GM04504 (cell line): Measurements from ENCODE around the gene BRSK1.
A peak's percentile ranks its signal among the peaks of the same experiment; 100 is the strongest.

Experiments
- DNase-seq: peaks from one replicate; pipeline ENCODE4 v3.0.0-alpha.2; 2012; ENCODE audit warnings: low read depth

BRSK1 gene

DNA sequence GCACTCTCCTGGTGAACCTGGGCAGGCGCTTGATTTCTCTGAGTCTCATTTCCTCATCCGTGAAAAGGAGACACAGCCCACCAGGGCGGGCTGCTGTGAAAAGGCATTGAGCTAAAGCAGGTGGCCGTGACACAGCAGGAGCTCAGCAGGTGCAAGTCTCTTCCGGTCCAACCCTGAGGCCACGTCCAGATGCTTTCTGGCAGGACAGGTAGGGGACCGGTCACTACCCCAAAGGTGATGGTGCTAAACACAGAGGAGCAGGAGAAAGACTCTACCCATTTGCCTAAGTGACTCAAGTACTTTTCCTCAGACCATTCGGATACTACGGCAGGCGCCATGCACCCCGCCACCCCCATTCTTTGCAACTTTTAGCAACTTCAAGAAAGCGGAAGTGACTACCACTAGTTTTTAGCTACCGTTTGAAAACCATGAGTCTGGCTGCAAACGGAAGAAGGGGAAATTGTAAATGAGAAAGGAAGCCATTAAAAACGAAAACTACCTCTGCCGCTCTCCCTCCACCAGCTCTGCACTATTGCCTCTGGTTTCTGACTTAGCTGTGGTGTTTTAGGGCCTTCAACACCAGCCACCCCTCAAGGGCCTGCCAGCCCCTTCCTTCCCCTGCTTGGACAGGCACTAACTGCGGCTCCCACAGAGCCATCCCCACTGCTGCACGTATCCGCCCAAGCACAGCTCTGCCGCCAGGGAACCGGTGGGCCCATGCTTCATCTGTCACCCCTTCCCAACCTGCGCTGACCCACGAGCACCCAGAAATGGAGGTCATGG lies 29.8 kb upstream of the BRSK1 start:
- DNase-seq = no peak

DNA sequence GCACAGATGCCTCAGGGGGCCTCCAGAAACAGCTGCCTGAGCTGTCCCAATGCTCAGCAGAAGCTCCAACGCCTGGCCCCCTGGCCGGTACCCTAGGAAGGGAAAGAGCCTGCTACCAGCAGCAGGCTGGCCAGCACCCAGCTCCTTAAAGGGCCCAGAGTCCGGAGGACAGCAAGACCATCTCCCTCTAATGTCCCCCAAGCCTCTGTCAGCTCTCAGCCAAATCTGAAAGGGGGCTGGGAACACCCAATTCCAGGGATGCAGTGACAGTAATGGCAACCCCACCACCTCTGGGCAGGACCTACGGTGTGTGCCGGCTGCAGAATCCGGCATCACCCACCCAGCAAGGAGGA lies 29.2 kb upstream of the BRSK1 start:
- DNase-seq = no peak

DNA sequence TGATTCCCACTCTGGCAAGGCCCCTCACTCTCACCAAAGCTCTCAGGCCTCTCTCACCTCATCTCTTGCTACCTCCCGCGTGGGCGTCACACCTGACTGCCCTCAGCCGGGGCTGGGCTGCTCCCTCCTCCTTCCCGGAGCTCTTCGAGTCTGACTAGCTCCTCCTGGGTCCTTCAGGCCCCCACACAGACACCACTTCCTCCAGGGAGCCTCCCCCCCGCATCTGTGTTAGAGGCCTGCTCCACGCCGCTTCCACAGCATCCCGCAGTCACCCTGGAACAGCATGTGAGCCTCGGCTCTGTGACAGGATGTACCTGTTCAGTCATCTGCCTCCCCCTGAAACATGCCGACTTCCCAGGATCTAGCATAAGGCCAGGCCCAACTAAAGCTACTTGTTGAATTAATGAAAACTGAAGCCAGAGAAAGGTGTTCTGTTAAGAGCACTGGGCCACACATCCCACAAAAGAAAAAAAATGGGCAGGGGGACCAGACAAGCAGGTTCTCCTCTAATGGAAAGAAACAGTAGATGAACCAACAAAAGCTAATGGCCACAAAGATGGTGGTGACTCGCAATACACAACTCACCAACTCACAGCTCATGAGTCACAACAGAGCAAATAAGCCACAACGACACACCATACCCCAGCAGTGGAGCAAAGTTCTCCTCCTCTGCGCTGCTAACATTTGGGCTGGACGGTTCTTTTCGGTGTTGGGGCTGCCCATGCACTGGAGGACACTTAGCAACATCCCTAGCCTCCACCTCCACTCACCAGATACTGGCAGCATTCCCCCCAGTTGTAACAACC lies 28.0 kb upstream of the BRSK1 start:
- DNase-seq = no peak

DNA sequence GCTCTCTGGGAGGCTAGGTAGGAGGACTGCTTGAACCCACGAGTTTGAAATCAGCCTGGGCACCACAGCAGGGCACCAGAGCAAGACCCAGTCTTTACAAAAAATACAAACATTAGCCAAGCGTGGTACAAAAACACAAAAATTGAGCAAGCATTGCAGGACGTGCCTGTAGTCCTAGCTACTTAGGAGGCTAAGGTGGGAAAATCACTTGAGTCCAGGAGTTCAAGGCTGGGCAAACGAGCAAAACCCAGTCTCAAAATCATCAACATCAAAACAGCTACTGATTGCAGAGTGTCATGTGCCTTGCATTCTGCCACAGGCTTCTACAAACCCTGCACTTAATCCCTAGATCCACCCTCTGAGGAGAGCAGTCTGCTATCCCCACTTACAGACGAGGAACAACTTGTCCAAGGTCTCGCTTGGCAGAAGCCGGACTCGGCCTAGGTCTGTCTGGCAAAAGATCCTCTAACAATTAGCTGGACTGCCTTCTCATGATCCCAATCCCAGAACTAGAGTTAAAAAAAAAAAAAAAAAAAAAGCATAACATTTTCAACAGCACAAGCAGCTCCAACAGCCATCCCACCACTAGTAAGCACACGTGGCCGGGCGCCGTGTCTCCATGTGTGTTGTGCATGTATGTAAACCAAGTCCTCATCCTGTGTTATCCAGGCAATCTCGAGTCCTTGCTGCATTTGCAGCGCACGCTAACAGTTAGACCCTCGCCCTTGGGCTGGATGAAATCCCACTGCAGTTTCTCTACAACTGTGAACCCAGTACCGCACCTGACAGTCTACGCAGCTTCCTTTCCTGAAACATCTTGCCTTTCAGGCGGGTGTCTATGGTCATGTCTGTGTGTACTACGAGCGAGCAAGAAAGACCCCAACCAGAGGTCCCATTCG lies 27.0 kb upstream of the BRSK1 start:
- no peak for DNase-seq

DNA sequence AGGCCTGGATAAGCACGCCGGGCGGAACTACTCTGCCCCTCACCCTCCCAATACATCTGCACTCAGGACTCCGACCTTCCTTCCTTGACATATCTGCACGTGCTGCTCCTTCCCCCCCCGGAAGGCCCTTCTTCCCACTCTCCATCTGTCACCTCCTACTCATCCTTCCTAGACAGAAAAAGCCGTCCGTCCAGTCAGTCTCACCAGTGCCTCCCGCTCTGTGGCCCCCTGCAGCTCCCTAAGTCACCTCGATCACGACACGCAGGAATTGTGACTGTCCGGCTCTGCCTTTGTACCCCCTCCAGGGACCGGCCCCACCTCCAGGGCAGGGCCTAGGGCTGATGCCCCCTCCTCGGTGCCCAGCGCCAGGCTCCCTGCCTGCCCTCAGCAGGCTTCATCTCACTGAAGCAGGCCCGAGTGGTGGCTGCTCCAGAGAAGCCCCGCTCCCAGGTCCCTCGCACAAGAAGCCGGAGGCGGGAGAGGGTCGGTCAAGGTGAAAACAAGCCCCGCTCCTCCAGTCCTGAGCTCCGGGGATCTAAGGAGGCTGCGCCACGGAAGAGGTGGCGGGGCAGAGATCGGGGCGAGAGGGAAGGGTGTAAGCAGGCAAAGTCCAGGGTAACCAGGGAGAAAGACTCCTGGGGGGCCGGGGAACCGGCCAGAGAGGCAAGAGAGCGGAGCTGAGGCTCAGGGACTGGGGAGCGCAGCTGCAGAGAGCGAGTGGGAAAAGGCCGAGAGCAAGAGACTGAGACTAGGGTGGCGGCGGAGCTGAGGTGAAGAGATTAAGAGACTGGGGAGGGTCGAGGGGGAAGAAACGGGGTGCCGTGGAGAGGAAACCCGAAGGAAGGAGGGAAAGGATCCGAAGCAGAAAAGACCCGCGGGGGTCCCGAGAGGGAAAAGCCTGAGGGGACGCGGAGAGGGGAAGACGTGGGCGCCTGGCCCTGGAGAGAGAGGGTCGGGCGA lies 26.1 kb upstream of the BRSK1 start:
- DNase-seq = no peak

DNA sequence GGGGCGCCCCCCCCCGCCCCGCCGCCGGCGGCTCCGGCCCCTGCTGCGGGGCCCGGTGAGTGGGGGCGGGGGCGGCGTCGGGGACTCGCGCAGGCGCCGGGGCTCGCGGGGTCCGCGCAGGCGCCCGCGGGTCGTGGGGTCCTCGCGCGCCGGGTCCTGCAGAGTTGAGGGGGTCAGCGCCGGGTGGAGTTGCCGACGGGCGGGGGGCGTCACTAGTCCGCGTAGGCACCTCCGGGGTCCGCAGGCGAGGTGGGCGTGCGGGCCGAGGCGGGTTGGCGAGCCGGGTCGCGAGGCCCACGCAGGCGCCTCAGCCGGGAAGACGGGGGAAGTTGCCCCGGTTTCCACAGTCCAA lies 25.3 kb upstream of the BRSK1 start:
- DNase-seq = no peak

DNA sequence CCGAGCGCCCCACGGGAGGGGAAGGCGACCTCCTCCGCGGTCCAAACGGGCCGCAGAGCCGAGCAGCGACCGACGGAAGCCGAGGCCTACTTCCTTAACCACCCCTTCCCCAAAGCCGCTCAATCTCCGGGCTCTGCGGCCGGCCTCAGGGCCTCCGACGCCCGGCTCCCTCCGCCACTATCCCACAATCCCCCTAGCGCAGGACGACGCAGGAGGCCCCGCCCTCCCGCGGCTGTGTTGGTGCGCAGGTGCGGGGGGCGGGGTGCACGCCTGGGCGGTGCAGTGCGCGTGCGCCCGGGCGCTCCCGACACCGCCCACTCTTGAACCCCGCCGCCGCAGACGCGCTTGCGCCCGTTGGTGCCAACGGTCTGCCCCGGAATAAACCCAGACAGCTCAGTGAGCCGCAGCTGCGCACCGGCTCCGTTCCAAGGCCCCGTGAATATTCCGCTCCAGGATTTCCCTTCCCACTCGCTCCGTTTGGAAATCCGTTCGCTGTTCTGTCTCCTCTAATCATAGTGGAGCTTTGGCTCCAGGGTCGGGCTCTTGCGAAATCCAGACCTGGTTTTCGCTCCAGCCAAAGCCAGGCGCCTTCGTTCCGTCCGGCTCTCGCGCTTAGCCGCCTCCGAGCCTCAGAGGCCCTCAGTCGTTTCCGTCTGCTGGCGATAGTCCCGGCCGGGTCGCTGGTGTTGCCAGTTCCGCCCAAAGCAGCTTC lies 24.8 kb upstream of the BRSK1 start, which contains the start of gene PPP6R1:
Gene PPP6R1, minus strand, starts transcription at position 190 of the 712 bp plus-strand sequence. CDS start 11,914 bp downstream, outside the sequence.
- DNase-seq = peak; percentile 100

DNA sequence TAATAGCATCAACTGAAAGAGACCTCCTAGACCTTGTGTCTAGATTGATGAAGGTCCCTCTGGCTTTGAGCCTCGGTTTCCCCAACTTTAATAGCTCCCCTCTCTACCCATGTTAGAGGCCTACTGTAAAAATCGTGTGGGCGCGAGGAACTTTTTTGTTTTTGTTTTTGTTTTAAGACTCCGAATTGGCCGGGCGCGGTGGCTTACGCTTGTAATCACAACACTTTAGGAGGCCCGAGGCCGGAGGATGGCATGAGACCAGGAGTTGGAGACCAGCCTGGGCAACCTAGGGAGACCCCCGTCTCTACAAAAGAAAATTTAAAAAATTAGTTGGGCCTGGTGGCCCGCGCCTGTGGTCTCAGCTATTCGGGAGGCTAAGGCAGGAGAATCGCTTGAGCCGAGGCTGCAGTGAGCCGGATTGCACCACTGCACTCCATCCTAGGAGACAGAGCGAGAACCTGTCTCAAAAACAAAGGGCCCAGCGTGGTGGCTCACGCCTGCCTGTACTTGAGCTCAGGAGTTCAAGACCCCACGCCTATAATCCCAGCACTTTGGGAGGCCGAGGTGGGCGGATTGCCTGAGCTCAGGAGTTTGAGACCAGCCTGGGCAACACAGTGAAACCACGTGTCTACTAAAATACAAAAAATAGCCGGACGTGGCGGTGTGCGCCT lies 24.1 kb upstream of the BRSK1 start:
- DNase-seq = no peak

DNA sequence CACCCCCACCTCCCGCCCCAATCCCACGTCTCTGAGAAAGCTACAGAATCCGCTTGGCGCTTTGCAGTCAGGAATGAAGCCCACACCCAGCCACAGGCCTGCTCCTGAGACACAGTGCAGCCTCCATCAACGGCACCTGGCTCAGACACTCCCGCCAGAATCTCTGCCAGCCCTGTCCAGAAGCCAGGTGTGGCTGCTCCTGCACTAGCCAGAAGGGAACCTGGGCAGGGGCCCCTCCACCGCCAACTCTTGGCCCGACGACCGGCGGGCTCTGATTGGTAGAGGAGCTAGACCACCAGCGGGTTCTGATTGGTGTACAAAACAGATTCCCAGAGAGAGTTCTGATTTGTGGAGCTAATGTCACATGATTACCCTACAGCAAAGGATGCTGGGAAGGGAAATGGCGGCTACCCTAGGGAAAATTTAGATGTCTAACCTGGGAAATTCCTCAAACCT lies 22.1 kb upstream of the BRSK1 start:
- DNase-seq = no peak

DNA sequence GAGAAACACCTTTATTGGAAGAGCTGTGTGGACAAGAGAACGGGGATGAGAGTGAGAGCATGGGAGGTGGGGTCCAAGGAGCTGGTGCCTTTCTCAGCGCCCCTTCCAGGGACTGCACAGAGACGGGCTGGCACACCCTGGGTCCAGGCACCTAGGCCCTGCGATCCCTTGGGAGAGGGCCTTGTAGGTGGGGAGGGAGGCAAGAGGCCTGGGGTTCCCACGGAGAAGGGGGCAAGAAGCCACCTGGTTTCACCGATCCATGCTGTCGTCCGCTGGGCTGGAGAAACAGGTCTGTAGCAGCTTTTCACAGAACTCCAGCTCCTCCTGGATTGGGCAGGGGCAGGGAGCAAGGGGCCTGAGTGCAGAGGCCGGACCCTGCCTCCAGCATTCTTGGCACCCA lies 21.4 kb upstream of the BRSK1 start:
- DNase-seq = no peak

DNA sequence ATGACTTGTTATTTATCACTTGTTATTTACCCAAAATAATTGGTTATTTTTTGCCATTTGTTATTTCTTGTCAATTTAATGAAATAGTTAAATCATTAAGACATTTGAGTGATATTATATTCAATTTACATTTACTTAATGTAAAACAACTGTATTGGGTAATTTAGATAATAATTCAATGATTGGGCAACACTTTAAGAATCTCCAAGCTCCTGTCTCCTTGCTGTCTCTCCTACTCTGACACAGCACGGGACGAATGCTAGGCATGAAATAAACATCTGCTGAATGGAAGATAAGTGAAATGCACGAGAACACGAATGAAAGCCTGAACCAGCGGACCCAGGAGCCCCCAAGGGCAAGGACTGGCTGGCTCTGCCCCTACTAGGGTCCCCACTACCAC lies 19.3 kb upstream of the BRSK1 start:
- no peak for DNase-seq

DNA sequence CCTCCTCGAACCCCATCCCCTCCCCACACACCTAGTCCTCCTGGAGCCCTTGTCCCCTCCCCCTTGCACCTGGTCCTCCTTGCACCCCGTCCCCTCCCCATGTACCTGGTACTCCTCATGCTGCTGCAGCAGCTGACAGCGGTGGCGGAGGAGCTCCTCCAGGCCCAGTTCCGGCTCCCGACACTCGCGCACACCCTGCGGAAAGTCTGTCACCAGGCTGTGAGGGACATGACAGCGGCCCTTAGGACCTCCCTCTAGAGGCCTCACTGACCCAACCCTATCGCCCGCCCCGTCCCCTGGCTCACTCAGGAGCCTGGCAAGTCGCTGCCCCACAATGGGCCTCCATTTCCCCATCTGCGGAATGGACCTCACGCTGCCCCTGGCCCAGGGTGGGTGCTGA lies 18.6 kb upstream of the BRSK1 start:
- DNase-seq = no peak

DNA sequence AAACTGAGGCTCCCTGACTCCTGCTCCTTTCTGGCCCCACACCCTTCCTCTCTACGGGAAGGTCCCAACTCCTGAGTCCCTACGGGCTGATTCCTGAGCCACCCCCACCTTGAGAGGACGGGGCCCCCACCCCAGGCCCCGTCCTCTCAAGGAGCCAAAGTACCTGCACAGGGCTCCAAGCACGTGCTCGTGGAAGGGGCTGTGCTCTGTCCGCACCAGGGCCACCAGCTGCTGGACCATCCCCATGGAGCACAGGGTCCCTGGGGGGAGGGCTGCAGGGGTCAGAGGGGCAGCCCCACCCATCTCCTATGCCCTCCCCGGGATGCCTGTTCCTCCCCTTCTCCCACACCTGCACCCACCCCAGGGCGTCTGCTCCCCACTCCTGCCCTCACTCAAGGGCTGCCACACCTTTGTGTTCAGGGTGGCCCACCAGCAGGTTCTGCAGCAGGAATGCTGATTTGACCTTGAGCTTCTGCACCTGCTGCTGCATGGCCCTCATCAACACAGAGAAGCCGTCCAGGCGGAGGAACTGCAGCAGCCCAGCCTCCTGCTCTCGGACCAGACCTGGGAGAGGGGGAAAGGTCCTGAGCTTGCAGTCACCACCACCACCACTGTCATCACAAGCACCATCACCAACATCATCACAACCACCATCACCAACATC lies 17.9 kb upstream of the BRSK1 start:
- DNase-seq = no peak

DNA sequence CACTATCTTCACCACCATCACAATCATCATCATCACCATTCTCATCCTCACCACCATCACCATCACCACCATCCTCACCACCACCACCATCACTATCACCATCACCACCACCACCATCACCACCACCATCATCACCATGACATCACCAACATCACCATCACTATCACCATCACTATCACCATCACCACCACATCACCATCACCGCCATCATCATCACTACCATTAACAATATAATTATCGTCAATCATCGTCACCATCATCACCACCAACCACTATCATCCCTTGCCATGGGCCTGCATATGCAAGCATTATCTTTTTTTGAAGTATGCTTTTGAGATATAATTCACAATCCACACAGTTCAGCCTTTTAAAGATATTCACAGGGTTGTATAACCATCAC lies 17.4 kb upstream of the BRSK1 start:
- DNase-seq = no peak

DNA sequence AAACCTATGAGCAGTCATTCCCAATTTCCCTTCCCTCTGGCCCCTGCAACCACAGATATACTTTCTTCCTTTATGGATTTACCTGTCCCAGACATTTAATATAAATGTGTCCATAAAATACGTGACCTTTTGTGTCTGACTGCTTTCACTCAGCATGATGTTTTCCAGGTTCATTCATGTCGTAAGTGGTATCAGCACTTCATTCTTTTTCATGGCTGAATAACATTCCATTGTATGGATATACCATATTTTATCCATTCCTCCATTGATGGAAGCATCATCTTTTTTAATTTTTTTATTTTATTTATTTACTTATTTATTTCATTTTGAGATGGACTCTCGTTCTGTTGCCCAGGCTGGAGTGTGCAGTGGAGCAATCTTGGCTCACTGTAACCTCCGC lies 17.0 kb upstream of the BRSK1 start:
- DNase-seq = no peak

DNA sequence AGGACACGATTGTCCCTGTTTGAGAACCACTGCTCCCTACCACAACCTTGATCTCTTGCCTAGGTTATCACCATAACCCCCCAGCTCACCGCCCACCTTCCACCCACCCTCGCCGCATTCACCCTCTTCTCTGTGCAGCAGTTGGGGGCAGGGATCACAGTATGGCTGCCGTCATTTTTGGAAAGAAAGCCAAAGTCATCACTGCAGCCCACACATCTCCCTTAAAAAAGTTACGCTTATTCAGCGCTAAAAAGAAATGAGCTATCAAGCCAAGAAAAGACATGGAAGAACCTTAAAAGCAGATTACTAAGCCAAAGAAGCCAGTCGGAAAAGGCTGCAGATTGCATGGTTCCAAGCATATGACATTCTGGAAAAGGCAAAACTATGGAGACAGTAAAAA lies 14.5 kb upstream of the BRSK1 start:
- no peak for DNase-seq

DNA sequence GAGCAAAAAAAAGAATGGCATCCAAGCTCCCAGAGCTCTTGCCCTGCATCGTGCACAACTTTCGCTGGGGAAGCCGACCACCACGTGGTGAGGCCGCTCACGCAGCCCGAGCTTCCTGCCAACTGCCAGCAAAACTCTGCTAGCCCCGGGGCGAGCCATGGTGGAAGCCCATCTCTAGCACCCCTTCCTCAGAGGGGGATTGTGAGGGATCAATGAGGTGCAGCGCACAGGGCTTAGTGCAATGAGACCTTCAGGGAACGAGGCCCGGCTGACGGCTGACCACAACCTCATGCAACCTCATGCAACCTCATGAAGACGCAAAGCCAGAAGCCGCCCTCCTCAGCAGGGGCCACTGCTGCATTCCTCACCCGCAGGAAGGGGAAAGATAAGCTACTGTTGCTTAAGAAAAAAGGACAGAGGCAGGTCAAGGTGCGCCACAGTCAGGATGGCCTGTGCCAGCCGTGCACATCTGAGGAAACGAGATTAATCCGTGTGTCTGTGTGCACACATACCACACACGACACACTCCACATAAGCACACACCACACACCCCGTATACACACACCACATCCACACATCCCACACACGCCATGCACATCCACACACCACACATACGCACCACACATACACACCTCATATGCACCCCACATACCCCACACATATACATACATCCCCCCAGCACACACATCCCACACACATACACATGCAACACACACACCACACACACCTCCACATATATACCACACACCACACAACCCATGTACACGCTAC lies 13.4 kb upstream of the BRSK1 start:
- DNase-seq = no peak

DNA sequence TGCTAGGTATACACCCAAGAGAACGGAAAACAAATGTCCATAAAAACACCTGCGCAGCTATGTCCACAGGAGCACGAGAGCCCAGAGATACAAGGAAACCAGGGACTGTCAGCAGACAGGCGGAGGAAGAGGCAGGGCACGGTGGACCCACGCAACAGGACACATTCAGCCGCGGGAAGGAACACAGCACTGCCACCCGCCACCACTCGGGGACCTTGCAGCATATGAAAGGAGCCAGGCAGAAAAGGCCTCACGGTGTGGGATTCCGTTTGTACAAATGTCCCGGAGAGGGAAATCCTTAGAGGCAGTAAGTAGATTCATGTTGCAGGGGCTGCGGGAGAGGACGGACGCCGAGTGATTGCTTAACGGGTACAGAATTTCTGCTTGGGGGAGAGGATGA lies 11.7 kb upstream of the BRSK1 start:
- no peak for DNase-seq
